H9 (cell line): ENCODE measurements around the gene CNNM2. TPM values are rescaled to one million over a fixed set of nuclear protein-coding genes. Genes with fewer than 3 reads are reported as not detected.

Source experiments
- DNase-seq: peaks from one replicate; pipeline ENCODE4 v3.0.0-alpha.2; 2017
- H2AFZ ChIP-seq: one replicate; pipeline ENCODE4 v1.6.1; 2013; ENCODE audit warnings: mild to moderate bottlenecking, low read length, control low read depth, moderate library complexity
- H2AK5ac ChIP-seq: 2 replicates; pipeline ENCODE4 v1.6.1; 2013; ENCODE audit warnings: low read length, control low read depth, mixed read lengths; ENCODE audit not compliant: insufficient read length
- H2BK120ac ChIP-seq: one replicate; pipeline ENCODE4 v1.6.1; 2013; ENCODE audit warnings: low read depth, mild to moderate bottlenecking, low read length, control low read depth, inconsistent platforms; ENCODE audit not compliant: poor library complexity, severe bottlenecking
- H2BK12ac ChIP-seq: 2 replicates; pipeline ENCODE4 v1.6.1; 2013; ENCODE audit warnings: low read length, control low read depth, mixed read lengths, low read depth; ENCODE audit not compliant: insufficient read length
- H2BK15ac ChIP-seq: 2 replicates; pipeline ENCODE4 v1.6.1; 2013; ENCODE audit warnings: low read depth, low read length, control low read depth
- H2BK20ac ChIP-seq: one replicate; pipeline ENCODE4 v1.6.1; 2013; ENCODE audit warnings: low read depth, mild to moderate bottlenecking, low read length, control low read depth, inconsistent platforms; ENCODE audit not compliant: poor library complexity, severe bottlenecking
- H2BK5ac ChIP-seq: 2 replicates; pipeline ENCODE4 v1.6.1; 2013; ENCODE audit warnings: low read length, control low read depth, mixed read lengths; ENCODE audit not compliant: insufficient read length
- H3K14ac ChIP-seq: 2 replicates; pipeline ENCODE4 v1.6.1; 2013; ENCODE audit warnings: low read length, control low read depth; ENCODE audit not compliant: insufficient read depth
- H3K18ac ChIP-seq: 2 replicates; pipeline ENCODE4 v1.6.1; 2013; ENCODE audit warnings: low read depth, mild to moderate bottlenecking, mixed read lengths, low read length, control low read depth; ENCODE audit not compliant: insufficient read length
- H3K23ac ChIP-seq: 2 replicates; pipeline ENCODE4 v1.6.1; 2013; ENCODE audit warnings: low read length, control low read depth, mixed read lengths, low read depth; ENCODE audit not compliant: insufficient read length
- H3K23me2 ChIP-seq: 2 replicates; pipeline ENCODE4 v1.6.1; 2013; ENCODE audit warnings: low read depth, mild to moderate bottlenecking, mixed read lengths, low read length, control low read depth; ENCODE audit not compliant: insufficient read length, poor library complexity, severe bottlenecking
- H3K27ac ChIP-seq: 2 replicates; pipeline ENCODE4 v1.5.1; 2013; ENCODE audit warnings: low read length, control low read depth, mixed read lengths, low read depth; ENCODE audit not compliant: insufficient read length
- H3K27me3 ChIP-seq: 2 replicates; pipeline ENCODE4 v1.6.1; 2013; ENCODE audit warnings: low read length, control low read depth, inconsistent platforms; ENCODE audit not compliant: insufficient read depth
- H3K4ac ChIP-seq: 2 replicates; pipeline ENCODE4 v1.6.1; 2013; ENCODE audit warnings: low read depth, mild to moderate bottlenecking, control low read depth, inconsistent platforms, low read length, moderate library complexity
- H3K4me1 ChIP-seq: 2 replicates; pipeline ENCODE4 v1.6.1; 2013; ENCODE audit warnings: low read length, control low read depth, inconsistent platforms; ENCODE audit not compliant: insufficient read depth
- H3K4me2 ChIP-seq: 2 replicates; pipeline ENCODE4 v1.6.1; 2013; ENCODE audit warnings: low read length, control low read depth, mixed read lengths; ENCODE audit not compliant: insufficient read length, insufficient read depth
- H3K56ac ChIP-seq: 2 replicates; pipeline ENCODE4 v1.6.1; 2013; ENCODE audit warnings: low read depth, mild to moderate bottlenecking, mixed read lengths, low read length, control low read depth; ENCODE audit not compliant: insufficient read length
- H3K79me1 ChIP-seq: 2 replicates; pipeline ENCODE4 v1.6.1; 2013; ENCODE audit warnings: low read depth, mild to moderate bottlenecking, moderate library complexity, low read length, control low read depth, inconsistent platforms; ENCODE audit not compliant: insufficient read depth, poor library complexity, severe bottlenecking
- H3K79me2 ChIP-seq: 2 replicates; pipeline ENCODE4 v1.6.1; 2013; ENCODE audit warnings: low read length, control low read depth, inconsistent platforms; ENCODE audit not compliant: insufficient read depth
- H3K9ac ChIP-seq: 2 replicates; pipeline ENCODE4 v1.6.1; 2013; ENCODE audit warnings: low read length, control low read depth, mixed read lengths; ENCODE audit not compliant: insufficient read length; ENCODE audit errors: extremely low read depth
- H3K9me3 ChIP-seq: one replicate; pipeline ENCODE4 v1.6.1; 2013; ENCODE audit warnings: low read depth, low read length, inconsistent platforms; ENCODE audit not compliant: control insufficient read depth
- H3T11ph ChIP-seq: one replicate; pipeline ENCODE4 v1.6.1; 2013; ENCODE audit warnings: mild to moderate bottlenecking, low read length, control low read depth, inconsistent platforms
- H4K20me1 ChIP-seq: one replicate; pipeline ENCODE4 v1.6.1; 2013; ENCODE audit not compliant: control insufficient read depth, insufficient read length, insufficient read depth
- H4K5ac ChIP-seq: 2 replicates; pipeline ENCODE4 v1.6.1; 2013; ENCODE audit warnings: low read depth, mild to moderate bottlenecking, mixed read lengths, low read length, control low read depth; ENCODE audit not compliant: insufficient read length
- H4K8ac ChIP-seq: replicated peaks from 2 replicates; pipeline ENCODE4 v1.6.1; 2013; ENCODE audit warnings: low read length, control low read depth, mixed read lengths, low read depth; ENCODE audit not compliant: insufficient read length
- H4K91ac ChIP-seq: 2 replicates; pipeline ENCODE4 v1.6.1; 2013; ENCODE audit warnings: low read depth, mild to moderate bottlenecking, moderate library complexity, mixed read lengths, low read length, control low read depth; ENCODE audit not compliant: insufficient read length
- H3K27ac Mint-ChIP-seq, 3 experiments: 2 replicates in 2 of 3; 3 replicates in 1 of 3; pipeline ENCODE4 v1.8.0; 2020 to 2021; ENCODE audit warnings: mixed read lengths in 3 of 3, mild to moderate bottlenecking in 1 of 3, moderate library complexity in 1 of 3
- H3K27me3 Mint-ChIP-seq: 2 replicates; pipeline ENCODE4 v1.8.0; 2021; ENCODE audit warnings: low read depth, mild to moderate bottlenecking, moderate library complexity, mixed read lengths
- H3K36me3 Mint-ChIP-seq, 3 experiments: 2 replicates in 2 of 3; 3 replicates in 1 of 3; pipeline ENCODE4 v1.8.0; 2020 to 2021; ENCODE audit warnings: low read depth in 3 of 3, mixed read lengths in 3 of 3; ENCODE audit not compliant: insufficient read depth in 1 of 3
- H3K4me1 Mint-ChIP-seq, 2 experiments: 2 replicates each; pipeline ENCODE4 v1.8.0; 2020; ENCODE audit warnings: mixed read lengths in 2 of 2
- H3K4me3 Mint-ChIP-seq, 2 experiments: 2 replicates in 1 of 2; 3 replicates in 1 of 2; pipeline ENCODE4 v1.8.0; 2020 to 2021; ENCODE audit warnings: mild to moderate bottlenecking in 2 of 2, mixed read lengths in 2 of 2, moderate library complexity in 1 of 2
- H3K9me3 Mint-ChIP-seq, 2 experiments: 2 replicates in 1 of 2; 3 replicates in 1 of 2; pipeline ENCODE4 v1.8.0; 2020; ENCODE audit warnings: mild to moderate bottlenecking in 2 of 2, mixed read lengths in 2 of 2, moderate library complexity in 1 of 2
- CTCF ChIP-seq: fragments of 200-600 bp; sonication (generic); conservative IDR thresholded peaks from 3 replicates; pipeline ENCODE4 v1.8.0; 2021; ENCODE audit warnings: antibody characterized with exemption, mild to moderate bottlenecking
- WGBS: extraction: QIAGEN DNeasy Blood & Tissue Kit; methylation state at CpG from one replicate; pipeline ENCODE4 v1.1.7; 2013; ENCODE audit warnings: missing lambda C conversion rate, low lambda C conversion rate, mixed read lengths; ENCODE audit not compliant: insufficient read length; ENCODE audit errors: extremely low coverage; 5-methylcytosine and 5-hydroxymethylcytosine counted together
- total RNA-seq: library from RNA; stranded (reverse); gene quantifications from 2 replicates; pipeline ENCODE4 v1.2.1, GENCODE V29; 2021

Gene CNNM2
- total RNA-seq, 1 experiment from 2014 or later: 17.5 TPM

- H2BK12ac ChIP-seq: no peak overlapping the region
- no peak overlapping the region for H3K56ac ChIP-seq
- Mint-ChIP-seq H3K27ac (no peak overlapping the region), H3K4me3 (no peak overlapping the region), H3K27me3 (no peaks in the 10 kb centered on the region), H3K36me3 (peaks cover 0 to 7% (median 4%) of the 10 kb centered on the region in 3 experiments; a peak in 5 of 7 replicates), H3K4me1 (0 out of 4 replicates have a peak, but pooled peaks cover 0 to under 1% of the 10 kb centered on the region in 2 experiments), H3K9me3 (no peaks in the 10 kb centered on the region; a peak in 1 of 5 replicates)
- H4K91ac ChIP-seq: no peak overlapping the region
- H2BK120ac ChIP-seq: no peak overlapping the region
- no peak overlapping the region for H3K27ac ChIP-seq
- no peaks in the 10 kb centered on the region for H3K79me1 ChIP-seq
- no peaks in the 10 kb centered on the region for H3K9me3 ChIP-seq
- no peak overlapping the region for H3K14ac ChIP-seq
- H4K5ac ChIP-seq: no peak overlapping the region
- no peaks in the 10 kb centered on the region for H3K79me2 ChIP-seq
- no peak overlapping the region for H2BK15ac ChIP-seq
- H3K23me2 ChIP-seq: no peaks in the 10 kb centered on the region
- H3K4me2 ChIP-seq: no peak overlapping the region
- H2BK5ac ChIP-seq: no peak overlapping the region
- no peak overlapping the region for H4K8ac ChIP-seq
- no peaks in the 10 kb centered on the region for H3K4me1 ChIP-seq
- TF ChIP-seq CTCF: no peak
- H3K18ac ChIP-seq: no peak overlapping the region
- H2BK20ac ChIP-seq: no peak overlapping the region
- H3T11ph ChIP-seq: no peak overlapping the region
- H2AFZ ChIP-seq: no peak overlapping the region
- no CpG with 5 or more reads among the region's 3 CpGs for WGBS
- H4K20me1 ChIP-seq: no peaks in the 10 kb centered on the region
- H3K9ac ChIP-seq: no peak overlapping the region
- no peak overlapping the region for H2AK5ac ChIP-seq
- H3K4ac ChIP-seq: no peak overlapping the region
- no peak overlapping the region for H3K23ac ChIP-seq
- no peaks in the 10 kb centered on the region for H3K27me3 ChIP-seq
- DNase-seq: no peak
Measured at GRCh38 chr10:102951316-102951715, 33.2 kb downstream of the CNNM2 start.
